NT2/D1 (cell line): ENCODE results near the gene CFAP74.

Experiments used
- SUZ12 ChIP-seq: IDR thresholded peaks from 2 replicates; pipeline ENCODE4 v1.6.1; 2011; ENCODE audit not compliant: insufficient read length, insufficient read depth; ENCODE audit errors: extremely low read depth
- YY1 ChIP-seq: IDR thresholded peaks from 2 replicates; pipeline ENCODE4 v1.6.1; 2011; ENCODE audit not compliant: insufficient read length, insufficient read depth

- TF ChIP-seq SUZ12, result no peak
- TF ChIP-seq YY1, result no peak
Observed at GRCh38 chr1:2028870-2029560, 25.4 kb upstream of the CFAP74 start.
